Activated CD4-positive, alpha-beta T cell treated with anti-CD3 and anti-CD28 coated beads, Interleukin-2, Interleukin-4, amounts not matched to agents 100 ng/mL and 50 ng/mL, durations not matched to agents 16 hours and 8 hours (primary cell): ENCODE data around the gene ZNF654.
"Not testable (repeated sequence)": the region's sequence is repeated elsewhere in the genome, so short reads cannot be mapped to it uniquely, and the experiment has no call there.

ENCODE experiments used
- DNase-seq: peaks from one replicate; pipeline ENCODE4 v3.0.0-alpha.2; 2020; ENCODE audit warnings: low spot score

ZNF654 gene

DNA sequence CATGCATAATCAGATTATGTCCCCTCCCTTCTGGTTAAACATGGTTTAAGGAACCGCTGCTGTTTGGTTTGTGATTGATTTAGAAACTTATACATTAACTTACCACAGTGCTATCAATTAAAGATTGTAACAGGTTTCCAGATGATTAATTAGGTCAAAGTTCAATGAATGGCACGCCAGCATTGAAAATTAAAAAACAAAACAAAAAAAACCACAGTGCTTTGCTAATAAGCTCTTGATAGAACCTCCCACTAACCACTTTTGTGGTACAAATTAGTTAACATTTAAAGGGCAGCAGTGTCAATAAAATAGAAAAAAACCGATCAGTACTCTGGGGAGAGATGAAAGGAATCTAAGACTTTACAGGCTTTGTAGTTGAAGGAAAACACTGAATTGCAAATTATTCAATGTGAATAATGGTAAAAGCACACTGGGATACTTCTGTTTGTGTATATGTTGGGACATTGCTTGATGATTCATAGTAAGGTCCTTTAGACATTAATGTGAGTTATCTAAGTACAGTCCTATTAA is 83.1 kb downstream of the ZNF654 start:
- DNase-seq = peak; percentile 35

DNA sequence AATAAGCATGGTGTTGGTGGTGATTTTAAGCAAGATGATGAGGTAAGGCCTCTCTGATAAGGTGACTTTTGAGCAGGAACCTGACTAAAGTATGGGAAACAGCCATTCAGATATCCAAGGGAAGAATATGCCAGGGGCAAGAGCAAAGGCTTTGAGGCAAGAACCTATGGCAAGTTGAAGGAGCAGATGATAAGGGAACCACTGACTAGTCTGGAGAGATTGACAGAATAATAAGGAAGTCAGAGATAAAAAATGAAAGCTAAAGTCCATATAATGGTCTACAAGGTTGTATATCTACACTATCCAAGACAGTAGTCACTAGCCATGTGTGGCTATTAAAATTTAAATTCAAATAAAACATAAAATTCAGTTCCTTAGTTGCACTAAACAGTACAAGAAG is 88.2 kb downstream of the ZNF654 start:
- DNase-seq = no peak

DNA sequence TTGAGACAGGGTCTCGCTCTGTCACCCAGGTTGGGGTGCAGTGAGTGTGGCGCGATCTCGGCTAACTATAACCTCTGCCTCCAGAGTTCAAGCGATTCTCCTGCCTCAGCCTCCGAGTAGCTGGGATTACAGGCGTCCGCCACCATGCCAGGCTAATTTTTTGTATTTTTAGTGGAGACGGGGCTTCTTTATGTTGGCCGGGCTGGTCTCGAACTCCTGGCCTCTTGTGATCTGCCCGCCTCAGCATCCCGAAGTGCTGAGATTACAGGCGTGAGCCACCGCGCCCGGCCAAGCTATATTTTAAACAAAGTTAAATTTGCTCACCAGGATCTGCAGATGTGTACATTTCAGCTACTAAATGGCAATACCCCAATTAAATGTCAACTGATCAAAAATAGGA is 89.6 kb downstream of the ZNF654 start:
- no peak for DNase-seq

DNA sequence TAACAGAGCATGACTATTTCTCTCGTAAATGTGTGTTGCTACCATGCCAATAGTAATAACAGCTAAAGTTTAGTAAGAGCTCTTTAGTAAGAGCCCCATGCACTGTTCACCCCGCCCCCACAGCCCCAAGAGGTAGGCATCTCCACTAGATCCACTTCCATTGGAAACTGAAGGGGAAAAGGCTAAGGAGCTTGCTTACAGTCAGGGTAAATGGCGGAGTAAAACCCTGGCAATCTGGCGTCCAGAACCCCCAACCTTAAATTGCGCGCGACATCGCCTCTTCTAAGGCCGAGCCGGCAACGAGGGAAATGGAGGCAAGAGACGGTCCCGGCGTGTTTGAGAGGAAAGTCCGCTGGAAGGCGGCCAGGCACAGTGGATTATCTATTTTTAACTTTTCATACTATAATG is 90.0 kb downstream of the ZNF654 start:
- DNase-seq = peak; percentile 17

DNA sequence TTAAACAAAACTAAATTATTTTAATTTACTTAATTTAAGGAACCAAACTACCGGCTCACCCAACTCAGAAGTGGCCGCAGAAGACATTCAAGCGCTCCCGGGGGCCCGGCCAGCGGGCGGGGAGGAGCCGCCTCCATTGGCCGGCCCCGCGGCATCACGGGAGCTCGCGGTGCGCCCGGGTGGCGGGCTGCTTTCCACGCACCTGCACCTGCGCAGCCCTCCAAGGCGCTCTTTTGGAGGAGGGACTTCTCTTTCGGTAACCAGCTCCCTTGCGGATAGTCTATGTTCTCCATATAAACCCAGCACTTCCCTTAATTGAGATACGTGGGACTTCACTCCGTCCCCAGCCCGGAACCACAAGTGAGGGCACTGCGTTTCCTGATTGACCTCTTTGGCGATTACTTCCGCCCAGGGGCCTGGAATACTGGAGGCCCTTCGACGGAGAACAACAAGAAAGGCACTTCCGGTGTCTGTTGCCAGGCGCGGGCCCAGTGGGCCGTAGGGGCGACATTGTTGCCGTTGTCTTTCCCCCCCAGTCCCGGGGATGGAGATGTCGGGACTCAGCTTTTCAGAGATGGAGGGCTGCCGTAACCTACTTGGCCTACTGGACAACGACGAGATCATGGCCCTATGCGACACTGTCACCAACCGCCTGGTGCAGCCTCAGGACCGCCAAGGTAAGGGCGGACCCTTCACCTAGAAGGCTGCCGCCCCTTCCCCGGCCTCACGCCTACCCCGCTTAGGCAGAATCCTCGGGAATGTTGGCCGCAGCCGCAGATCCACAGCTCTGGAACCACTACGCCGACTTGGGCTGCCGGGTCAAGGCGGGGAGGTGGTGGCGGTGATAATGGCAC is 90.7 kb downstream of the ZNF654 start, which contains the start of gene C3orf38:
Gene C3orf38, plus strand, starts transcription at position 451 of the 854 bp plus-strand sequence. Its CDS starts 94 bp downstream, at position 545.
- peak; percentile 86 for DNase-seq

DNA sequence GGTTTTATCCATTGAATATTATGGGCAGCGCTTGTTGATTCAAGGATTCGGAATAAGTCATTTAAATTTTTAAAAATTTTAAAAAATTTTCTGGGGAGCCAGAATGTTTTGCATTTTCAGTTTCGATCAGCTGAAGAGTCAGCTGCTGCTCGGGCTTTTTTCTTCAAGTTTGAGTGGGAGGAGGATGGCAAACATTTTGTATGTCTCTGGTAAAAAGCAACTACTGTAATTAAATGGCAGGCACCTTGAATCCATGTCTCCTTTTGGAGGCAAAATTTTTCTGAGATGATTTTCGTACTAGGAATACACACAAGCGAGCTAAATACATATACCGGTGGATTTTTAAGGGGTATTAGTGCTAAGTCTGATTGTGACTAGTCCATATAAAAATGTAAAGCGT is 91.3 kb downstream of the ZNF654 start:
- DNase-seq = peak; percentile 15

DNA sequence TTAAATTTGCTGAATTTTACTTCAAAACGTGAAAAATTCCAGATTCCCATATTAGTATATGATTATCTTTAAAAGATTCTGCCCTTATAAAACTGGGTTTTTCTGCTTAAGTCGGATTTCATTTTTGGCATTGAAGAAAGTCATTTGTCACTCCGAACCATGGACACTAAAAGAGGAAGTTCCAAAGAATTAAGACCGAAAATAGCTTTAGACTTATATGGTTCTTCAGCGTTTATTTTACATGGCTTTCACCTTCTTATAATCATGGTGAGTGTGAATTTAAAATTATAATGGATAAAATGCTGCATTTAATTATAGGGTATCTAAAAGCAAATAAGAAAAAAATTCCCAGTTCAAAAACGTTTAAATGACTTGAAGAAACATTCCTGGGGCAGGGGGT is 91.8 kb downstream of the ZNF654 start:
- no peak for DNase-seq

DNA sequence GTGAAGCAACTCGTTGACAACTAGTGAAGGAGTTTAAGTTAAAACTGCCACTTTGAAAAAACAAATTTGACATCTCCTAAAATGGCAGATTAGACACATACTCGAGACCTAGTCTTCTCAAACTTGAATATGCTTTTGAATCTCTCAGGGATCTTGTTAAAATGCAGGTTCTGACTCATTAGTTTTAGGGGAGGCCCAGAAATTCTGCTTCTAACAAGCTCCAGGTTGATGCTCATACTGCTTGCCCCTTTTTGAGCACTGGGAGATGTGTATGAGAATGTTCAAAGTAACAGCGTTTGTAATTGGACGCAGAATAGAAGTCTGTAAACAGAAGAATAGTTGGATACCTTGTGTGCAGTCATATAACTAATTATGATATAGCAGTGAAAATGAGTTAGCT is 92.3 kb downstream of the ZNF654 start:
- DNase-seq = peak; percentile 30

DNA sequence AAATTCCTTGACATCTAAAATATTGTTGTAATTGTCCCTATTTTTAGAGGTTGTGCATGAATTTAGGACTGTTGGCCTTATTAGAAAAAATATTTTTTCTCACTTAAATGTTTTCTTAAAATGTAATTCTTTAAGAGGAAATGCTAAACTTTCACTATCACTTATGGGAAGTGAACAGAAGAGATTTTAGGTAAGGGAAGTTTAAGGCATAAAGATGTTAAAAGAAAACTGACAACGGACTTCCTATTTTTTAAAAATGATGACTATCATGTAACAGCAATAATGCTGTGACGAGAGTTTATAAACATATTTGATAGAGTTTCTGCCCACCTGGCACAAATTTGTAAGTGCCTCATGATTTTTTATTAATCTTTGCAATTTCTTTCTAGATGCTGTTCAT is 93.8 kb downstream of the ZNF654 start:
- no peak for DNase-seq

DNA sequence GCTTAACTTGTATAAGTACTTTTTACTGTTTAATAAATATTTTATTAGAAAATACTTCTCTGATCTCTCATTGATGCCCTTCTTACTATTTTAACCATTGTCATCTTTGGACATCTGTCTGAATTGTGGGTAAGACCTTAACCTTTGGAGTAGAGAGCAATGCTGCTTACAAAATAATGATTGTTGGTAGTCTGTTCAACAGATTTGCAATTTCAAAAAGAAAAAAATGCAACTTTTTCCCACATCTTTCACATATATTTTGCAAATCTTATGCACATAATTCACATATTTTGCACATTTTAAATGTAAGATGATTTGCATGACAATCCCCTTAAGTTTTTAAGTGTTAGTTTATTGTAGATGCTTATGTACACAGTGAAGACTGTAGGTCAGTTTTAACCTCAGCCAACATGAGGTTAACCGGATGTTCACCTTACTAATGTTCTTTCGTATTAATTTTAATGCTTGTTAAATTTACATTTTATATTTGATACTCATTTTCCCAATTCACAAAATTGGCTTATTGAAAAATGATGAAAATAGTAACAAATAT is 107.4 kb downstream of the ZNF654 start:
- DNase-seq = no peak

DNA sequence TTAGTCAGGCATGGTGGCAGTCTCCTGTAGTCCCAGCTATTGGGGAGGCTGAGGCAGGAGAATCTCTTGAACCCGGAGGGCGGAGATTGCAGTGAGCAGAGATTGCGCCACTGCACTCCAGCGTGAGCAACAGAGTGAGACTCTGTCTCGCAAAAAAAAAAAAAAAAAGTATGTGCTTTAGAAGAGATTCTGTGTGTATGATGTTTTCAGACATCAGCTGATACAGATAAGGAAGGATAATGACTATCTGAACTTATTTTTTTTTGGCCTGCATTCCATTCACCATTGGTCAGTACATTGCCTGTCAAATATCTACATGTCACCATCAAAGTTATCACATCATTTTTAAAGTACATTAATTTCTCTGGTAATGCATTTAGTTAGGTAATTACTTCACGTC is 108.1 kb downstream of the ZNF654 start:
- DNase-seq = no peak

DNA sequence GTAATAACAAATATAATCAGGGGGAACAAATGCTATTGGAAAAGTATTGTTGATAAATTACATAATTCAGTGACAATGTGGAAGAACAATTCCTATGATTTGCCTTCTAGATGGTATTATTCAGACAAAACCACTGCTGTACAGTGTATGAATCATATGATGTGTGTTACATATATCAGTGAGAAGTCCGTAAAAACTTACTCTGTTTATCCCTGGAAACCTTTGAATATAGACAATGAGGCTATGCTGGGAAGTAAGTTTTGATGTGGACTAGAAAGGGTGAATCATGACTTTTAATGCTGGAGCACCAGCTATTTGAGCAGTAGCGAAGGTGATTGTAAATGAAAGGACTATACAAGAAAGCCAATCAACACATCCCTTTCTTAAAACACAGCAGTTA is 108.6 kb downstream of the ZNF654 start:
- DNase-seq = no peak

DNA sequence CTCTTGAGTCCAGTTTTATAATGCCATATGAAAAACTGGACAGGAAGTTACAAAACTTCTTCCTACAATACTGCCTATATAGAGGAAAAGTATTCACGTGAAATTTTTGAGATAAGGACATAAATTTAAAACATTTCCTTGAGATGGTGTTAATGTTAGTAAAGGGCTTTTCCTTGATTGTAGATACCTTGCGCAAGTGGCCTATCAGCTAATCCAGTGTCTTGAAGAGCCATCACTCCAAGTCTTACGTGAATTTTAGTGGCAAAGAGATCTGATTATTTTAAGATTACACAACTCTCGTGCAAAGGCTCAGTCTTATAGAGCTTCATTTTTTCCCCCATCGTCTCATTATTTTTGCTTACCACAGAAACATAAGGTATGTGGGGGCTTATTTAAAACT is 109.1 kb downstream of the ZNF654 start:
- DNase-seq = no peak

DNA sequence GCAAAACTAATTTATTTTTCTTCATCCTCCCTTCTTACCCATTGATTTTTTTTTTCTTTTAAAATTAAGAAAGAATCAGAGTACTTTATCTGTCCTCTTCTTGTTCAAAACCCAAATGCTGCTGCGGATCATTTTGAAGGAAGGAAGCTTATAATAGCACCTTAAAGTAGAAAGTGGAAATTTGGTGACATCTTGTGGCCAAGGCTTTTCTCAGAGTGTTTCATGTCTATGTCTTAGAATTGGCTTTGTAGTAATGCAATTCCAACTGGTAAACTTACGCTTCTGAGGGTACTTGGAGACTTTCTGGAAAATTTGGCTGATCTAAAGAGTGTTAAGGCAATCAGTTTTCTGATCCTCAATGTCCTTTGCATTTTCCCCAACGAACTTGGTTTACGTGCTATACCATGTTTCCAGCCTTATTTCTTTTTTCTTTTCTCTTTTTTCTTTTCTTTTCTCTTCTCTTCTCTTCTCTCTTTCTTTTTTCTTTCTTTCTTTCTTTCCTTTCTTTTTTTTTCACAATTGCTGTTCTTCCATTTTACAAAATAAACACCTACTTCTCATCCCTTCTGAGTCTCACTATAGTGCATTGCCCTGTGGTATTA is 121.4 kb downstream of the ZNF654 start:
- peak; percentile 48 for DNase-seq

DNA sequence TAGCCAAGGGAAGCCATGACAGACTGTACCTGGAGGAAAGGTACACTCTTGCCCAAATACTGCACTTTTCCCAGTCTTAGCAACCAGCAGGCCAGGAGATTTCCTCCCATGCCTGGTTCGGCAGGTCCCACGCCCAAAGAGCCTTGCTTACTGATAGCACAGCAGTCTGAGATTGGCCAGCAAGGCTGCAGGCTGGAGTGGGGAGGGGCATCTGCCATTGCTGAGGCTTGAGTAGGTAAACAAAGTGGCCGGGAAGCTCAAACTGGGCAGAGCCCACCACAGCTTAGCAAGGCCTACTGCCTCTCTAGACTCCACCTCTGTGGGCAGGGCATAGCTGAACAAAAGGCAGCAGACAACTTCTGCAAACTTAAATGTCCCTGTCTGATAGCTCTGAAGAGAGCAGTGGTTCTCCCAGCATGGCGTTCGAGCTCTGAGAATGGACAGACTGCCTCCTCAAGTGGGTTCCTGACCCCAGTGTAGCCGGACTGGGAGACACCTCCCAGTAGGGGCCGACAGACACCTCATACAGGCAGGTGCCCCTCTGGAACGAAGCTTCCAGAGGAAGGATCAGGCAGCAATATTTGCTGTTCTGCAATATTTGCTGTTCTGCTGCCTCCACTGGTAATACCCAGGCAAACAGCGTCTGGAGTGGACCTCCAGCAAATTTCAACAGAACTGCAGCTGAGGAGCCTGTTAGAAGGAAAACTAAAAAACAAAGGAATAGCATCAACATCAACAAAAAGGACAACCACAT is 123.3 kb downstream of the ZNF654 start:
- DNase-seq = not testable (repeated sequence)

DNA sequence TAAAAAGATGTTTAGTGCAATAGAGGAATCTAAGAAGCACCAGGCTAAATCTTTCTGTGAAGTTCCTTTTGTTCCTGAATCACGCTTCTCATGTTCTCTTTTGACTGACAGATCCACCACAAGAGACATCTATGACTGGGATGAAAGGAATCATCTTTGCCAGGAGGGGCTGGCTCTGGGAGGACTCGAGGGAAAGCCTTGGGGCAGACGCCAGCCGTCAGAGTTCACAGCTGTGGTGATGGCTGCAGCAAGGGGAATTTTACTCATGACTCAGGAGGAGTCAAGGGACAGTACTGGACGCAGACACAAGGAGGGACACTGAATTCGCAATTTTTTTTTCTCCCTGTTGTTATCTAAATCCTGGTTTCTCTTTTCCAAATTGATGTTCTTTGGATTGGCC is 129.4 kb downstream of the ZNF654 start:
- no peak for DNase-seq

DNA sequence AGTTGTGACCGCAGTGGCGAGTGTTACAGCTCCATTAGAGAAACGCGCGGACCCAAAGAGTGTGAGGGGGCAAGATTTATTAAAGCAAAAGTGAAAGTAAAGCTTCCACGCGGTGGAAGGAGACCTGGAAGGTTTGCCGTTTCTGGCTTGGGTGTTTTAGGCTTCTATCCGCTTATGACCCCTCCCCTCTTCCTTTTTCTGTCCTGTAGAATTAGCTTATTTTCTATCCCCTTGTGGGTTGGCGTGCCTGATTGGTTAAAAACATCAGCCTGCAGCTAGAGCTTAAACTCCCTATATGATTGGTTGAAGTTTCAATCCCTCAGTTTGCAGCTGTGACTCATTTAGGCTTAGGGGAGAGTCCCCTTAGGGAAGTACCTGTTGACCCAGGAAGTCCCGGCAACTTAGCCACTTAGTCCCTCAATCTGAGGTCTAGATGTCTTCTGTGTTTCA is 130.3 kb downstream of the ZNF654 start:
- DNase-seq = peak; percentile 9

DNA sequence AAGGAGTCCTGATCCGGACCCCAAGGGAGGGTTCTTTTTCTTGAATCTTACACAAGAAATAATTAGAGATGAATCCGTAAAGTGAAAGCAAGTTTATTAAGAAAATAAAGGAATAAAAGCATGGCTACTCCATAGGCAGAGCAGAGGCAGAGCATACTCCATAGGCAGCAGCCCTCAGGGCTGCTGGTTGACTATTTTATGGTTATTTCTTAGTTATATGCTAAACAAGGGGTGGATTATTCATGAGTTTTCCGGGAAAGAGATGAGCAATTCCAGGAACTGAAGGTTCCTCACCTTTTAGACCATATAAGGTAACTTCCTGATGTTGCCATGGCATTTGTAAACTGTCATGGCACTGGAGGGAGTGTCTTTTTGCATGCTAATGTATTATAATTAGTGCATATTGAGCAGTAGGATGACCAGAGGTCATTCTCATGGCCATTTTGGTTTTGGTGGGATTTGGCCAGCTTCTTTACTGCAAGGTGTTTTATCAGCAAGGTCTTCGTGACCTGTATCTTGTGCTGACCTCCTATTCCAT is 132.9 kb downstream of the ZNF654 start:
- DNase-seq = no peak

DNA sequence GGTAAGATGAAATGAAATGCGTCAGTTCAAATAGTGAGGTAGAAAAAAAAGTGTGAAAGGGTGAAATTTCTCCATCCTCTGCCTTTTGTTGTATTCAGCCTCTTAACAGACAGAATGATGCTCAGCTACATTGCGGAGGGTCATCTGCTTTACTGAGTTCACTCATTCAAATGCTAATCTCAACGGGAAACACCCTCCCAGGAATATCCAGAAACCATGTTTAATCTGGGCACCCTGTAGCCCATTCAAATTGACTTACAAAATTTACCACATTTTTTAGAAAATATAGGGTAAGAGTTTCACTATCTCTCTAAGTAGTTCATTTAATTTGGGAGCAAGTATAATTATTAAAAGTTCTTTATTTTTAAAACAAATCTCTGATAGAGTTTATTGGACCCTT is 133.6 kb downstream of the ZNF654 start:
- DNase-seq = no peak
